Stimulated activated CD4-positive, alpha-beta T cell treated with anti-CD3 and anti-CD28 coated beads, TNF-alpha, amount 100 ng/mL, for 4 hours (primary cell): ENCODE data around the gene RAPH1.
"Not testable (repeated sequence)": the region's sequence is repeated elsewhere in the genome, so short reads cannot be mapped to it uniquely, and the experiment has no call there.

Experiments used
- DNase-seq, 3 experiments: peaks; one replicate each; pipeline ENCODE4 v3.0.0-alpha.2; 2020; ENCODE audit warnings: low read depth in 3 of 3

The RAPH1 gene

GRCh38 chr2:203544402-203544801 lies 9.3 kb upstream of the RAPH1 start:
- no peak for DNase-seq

GRCh38 chr2:203543898-203544328 lies 8.8 kb upstream of the RAPH1 start:
- no peak for DNase-seq

GRCh38 chr2:203540598-203540997 lies 5.5 kb upstream of the RAPH1 start:
- not testable (repeated sequence) for DNase-seq

GRCh38 chr2:203538237-203538636 lies 3.1 kb upstream of the RAPH1 start:
- DNase-seq: not testable (repeated sequence)

- DNase-seq: not testable (repeated sequence)
Measured at GRCh38 chr2:203536586-203536951, 1.5 kb upstream of the RAPH1 start.

GRCh38 chr2:203535784-203536585 lies 884 bp upstream of the RAPH1 start:
- no peak for DNase-seq

GRCh38 chr2:203534621-203535077 lies 452 bp downstream of the RAPH1 start:
- peak; percentile 6 to 16 (median 11) for DNase-seq

GRCh38 chr2:203533676-203534591 lies 1.2 kb downstream of the RAPH1 start:
- DNase-seq: no peak

- DNase-seq: no peak
Measured at GRCh38 chr2:203532957-203533658, 2.0 kb downstream of the RAPH1 start.

- no peak for DNase-seq
Measured at GRCh38 chr2:203527719-203528118, 7.4 kb downstream of the RAPH1 start.

- DNase-seq: not testable (repeated sequence)
Measured at GRCh38 chr2:203513268-203513667, 21.8 kb downstream of the RAPH1 start.

- no peak for DNase-seq
Measured at GRCh38 chr2:203510941-203511305, 24.2 kb downstream of the RAPH1 start.

GRCh38 chr2:203510256-203510940 lies 24.7 kb downstream of the RAPH1 start:
- no peak for DNase-seq

GRCh38 chr2:203503460-203503859 lies 31.6 kb downstream of the RAPH1 start:
- DNase-seq: not testable (repeated sequence)

- DNase-seq: no peak
Measured at GRCh38 chr2:203501873-203502272, 33.2 kb downstream of the RAPH1 start.

GRCh38 chr2:203500951-203501350 lies 34.1 kb downstream of the RAPH1 start:
- DNase-seq: no peak

- no peak for DNase-seq
Measured at GRCh38 chr2:203500297-203500696, 34.8 kb downstream of the RAPH1 start.

- no peak for DNase-seq
Measured at GRCh38 chr2:203498161-203498560, 36.9 kb downstream of the RAPH1 start.

GRCh38 chr2:203492965-203493364 lies 42.1 kb downstream of the RAPH1 start:
- DNase-seq: no peak

GRCh38 chr2:203490391-203490790 lies 44.7 kb downstream of the RAPH1 start:
- no peak for DNase-seq

- DNase-seq: no peak
Measured at GRCh38 chr2:203489531-203489930, 45.6 kb downstream of the RAPH1 start.
